ENCODE measurements around the gene SLC15A4.
"Not testable (repeated sequence)": the region's sequence is repeated elsewhere in the genome, so short reads cannot be mapped to it uniquely, and the experiment has no call there.

SLC15A4 gene

GRCh38 chr12:128813883-128814282, 9.9 kb downstream of the SLC15A4 start:
- no peak for DNase-seq

- no peak for DNase-seq
Measured at GRCh38 chr12:128813392-128813791, 10.4 kb downstream of the SLC15A4 start.

- no peak for DNase-seq
Measured at GRCh38 chr12:128811806-128812205, 12.0 kb downstream of the SLC15A4 start.

GRCh38 chr12:128810182-128811127, 13.3 kb downstream of the SLC15A4 start:
- peak in 1 of 2 experiments; percentile 35 for DNase-seq

- no peak for DNase-seq
Measured at GRCh38 chr12:128808651-128809050, 15.1 kb downstream of the SLC15A4 start.

GRCh38 chr12:128807161-128807724, 16.5 kb downstream of the SLC15A4 start:
- DNase-seq = no peak

GRCh38 chr12:128806573-128806972, 17.2 kb downstream of the SLC15A4 start:
- no peak for DNase-seq

- not testable (repeated sequence) for DNase-seq
Measured at GRCh38 chr12:128805406-128805805, 18.4 kb downstream of the SLC15A4 start.

- no peak for DNase-seq
Measured at GRCh38 chr12:128804762-128805161, 19.0 kb downstream of the SLC15A4 start.

GRCh38 chr12:128803788-128804187, 20.0 kb downstream of the SLC15A4 start:
- no peak for DNase-seq

GRCh38 chr12:128802756-128803155, 21.0 kb downstream of the SLC15A4 start:
- no peak for DNase-seq

GRCh38 chr12:128801879-128802391, 21.8 kb downstream of the SLC15A4 start:
- DNase-seq = no peak

GRCh38 chr12:128800606-128801005, 23.2 kb downstream of the SLC15A4 start:
- DNase-seq = no peak

- no peak for DNase-seq
Measured at GRCh38 chr12:128798571-128799341, 25.0 kb downstream of the SLC15A4 start.

GRCh38 chr12:128797119-128798118, 26.3 kb downstream of the SLC15A4 start:
- no peak for DNase-seq

GRCh38 chr12:128796439-128797118, 27.2 kb downstream of the SLC15A4 start:
- DNase-seq = no peak

- DNase-seq = no peak
Measured at GRCh38 chr12:128795530-128796361, 28.0 kb downstream of the SLC15A4 start.

- DNase-seq = no peak
Measured at GRCh38 chr12:128794661-128795529, 28.9 kb downstream of the SLC15A4 start.

- no peak for DNase-seq
Measured at GRCh38 chr12:128793701-128794100, 30.1 kb downstream of the SLC15A4 start.
